GM12873 (cell line): ENCODE data around the gene PXMP2.

Source experiments
- TF ChIP-seq, protein P1 (sequence below): IDR thresholded peaks from 2 replicates; pipeline ENCODE4 v1.5.1; 2012; ENCODE audit warnings: low read depth, mild to moderate bottlenecking, moderate library complexity, low read length, control low read depth; ENCODE audit not compliant: insufficient read depth; ENCODE audit errors: missing control alignments

PXMP2 gene

DNA sequence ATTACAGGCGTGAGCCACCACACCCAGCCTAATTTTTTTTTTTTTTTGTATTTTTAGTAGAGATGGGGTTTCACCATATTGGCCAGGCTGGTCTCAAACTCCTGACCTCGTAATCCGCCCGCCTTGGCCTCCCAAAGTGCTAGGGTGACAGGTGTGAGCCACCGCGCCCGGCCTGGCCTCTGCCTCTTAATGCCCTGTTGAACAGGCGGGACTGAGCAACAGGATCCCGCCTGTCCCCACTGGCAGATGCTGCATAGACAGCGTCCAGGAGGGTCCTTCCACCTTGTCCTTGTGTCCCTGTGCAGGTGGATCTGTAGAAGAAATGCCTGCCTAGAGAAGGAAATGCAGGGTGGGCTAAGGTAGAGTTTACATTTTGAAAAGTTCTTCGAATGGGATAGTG is 29.0 kb downstream of the PXMP2 start:
- TF ChIP-seq, protein P1, sequence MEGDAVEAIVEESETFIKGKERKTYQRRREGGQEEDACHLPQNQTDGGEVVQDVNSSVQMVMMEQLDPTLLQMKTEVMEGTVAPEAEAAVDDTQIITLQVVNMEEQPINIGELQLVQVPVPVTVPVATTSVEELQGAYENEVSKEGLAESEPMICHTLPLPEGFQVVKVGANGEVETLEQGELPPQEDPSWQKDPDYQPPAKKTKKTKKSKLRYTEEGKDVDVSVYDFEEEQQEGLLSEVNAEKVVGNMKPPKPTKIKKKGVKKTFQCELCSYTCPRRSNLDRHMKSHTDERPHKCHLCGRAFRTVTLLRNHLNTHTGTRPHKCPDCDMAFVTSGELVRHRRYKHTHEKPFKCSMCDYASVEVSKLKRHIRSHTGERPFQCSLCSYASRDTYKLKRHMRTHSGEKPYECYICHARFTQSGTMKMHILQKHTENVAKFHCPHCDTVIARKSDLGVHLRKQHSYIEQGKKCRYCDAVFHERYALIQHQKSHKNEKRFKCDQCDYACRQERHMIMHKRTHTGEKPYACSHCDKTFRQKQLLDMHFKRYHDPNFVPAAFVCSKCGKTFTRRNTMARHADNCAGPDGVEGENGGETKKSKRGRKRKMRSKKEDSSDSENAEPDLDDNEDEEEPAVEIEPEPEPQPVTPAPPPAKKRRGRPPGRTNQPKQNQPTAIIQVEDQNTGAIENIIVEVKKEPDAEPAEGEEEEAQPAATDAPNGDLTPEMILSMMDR = no peak

DNA sequence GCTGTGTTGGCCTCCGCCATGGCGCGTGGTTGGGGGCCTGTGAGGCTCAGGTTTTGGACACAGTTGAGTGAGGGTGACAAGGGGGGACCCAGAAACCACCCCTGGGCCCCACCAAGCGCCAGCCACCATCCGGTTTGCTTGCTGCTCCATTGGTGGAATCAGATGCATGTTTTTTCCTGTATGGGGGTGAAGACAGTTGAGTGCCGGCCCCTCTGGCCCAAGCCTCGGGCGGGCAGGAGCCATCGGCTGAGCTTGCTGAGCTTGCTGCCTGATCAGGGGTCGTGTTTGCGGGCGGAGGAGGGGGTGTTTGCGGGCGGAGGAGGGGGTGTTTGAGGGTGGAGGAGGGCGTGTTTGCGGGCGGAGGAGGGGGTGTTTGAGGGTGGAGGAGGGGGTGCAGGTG is 29.6 kb downstream of the PXMP2 start:
- TF ChIP-seq, protein P1 = no peak

DNA sequence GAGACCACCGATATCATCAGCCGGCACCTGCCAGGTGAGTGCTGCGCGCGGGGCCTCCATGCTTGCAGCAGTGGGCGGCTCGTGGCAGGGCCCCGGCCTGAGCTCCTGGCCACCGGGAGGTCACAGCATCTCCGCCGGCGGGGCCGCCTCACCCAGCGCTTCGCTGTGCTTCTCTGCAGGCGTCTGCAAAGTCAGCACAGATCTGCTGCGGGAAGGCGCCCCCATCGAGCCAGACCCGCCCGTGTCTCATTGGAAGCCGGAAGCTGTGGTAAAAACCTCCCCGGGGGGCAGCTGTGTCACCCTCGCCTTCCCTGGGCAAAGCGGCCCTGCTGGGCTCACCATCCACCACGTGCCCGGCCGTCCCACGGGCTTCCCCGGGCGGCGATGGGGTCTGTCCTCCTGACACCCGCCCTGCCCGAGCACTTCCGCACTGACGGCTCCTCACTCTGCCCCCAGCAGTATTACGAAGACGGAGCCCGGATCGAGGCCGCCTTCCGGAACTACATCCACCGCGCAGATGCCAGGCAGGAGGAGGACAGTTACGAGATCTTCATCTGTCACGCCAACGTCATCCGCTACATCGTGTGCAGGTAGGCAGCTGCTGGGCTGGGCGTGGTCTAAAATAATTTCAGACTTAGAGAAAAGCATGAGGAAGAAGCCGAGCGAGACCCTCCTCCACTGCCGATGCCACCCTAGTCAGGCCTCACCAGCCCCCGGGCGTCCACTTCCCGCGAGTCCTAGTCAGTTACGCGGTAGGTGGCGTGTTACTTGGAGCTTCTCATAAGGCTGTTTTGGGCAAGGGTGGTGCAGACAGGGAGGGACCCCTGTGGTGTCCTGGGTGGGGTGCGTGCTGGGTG is 30.4 kb downstream of the PXMP2 start:
- TF ChIP-seq, protein P1 = no peak

GRCh38 chr12:132718644-132719043 is 31.3 kb downstream of the PXMP2 start:
- TF ChIP-seq, protein P1 = no peak

DNA sequence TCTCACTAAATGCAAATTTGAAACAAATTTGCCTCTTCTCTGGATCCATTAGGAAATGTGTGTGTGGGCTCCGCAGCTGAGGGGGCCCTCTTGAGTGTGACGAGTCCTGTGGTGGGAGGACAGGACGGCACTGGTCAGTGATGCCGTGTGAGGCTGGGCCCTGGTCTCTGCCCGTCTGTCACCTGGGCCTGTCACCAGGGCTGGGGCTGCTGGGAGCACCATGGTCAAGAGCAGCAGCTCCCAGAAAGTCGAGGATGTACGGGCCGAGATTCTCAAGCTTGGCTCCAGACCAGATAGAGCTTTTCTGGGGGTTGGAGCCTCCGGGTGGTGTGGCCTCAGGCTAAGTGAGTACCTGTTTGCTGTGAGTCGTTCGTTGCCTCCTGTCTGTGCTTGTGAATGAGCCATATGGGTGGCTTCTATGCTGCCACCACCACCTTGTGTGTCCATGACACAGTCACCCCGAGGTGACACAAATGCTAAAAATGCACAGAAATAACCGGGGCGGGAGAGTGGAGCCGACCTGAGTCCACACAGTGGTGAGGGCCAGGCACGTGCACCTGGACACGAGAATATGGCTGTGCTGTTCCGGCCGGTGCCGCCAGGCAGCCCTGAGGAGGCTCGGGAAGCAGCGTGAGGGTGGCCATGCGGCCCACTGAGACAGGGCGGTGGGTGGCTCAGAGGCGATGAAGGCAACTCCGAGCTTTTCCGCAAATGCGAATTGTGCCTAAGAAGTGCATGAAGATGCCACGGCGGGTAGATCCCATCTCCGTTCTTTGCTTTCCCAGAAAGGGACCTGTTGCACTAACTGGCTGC is 32.0 kb downstream of the PXMP2 start:
- TF ChIP-seq, protein P1 = no peak

GRCh38 chr12:132719954-132720324 is 32.6 kb downstream of the PXMP2 start:
- TF ChIP-seq, protein P1 = no peak
